DND-41 (cell line): ENCODE measurements around the gene SLC39A11.

ENCODE experiments used
- EZH2 ChIP-seq: IDR thresholded peaks from 3 replicates; pipeline ENCODE4 v1.6.1; 2012; ENCODE audit warnings: borderline replicate concordance, low read depth, mild to moderate bottlenecking, moderate library complexity, low read length, inconsistent platforms; ENCODE audit not compliant: severe bottlenecking
- TF ChIP-seq, protein P1 (sequence below): IDR thresholded peaks from 2 replicates; pipeline ENCODE4 v1.5.1; 2012; ENCODE audit warnings: borderline replicate concordance, low read length, moderate library complexity, mild to moderate bottlenecking; ENCODE audit not compliant: poor library complexity, severe bottlenecking; ENCODE audit errors: extremely low read depth

DNA sequence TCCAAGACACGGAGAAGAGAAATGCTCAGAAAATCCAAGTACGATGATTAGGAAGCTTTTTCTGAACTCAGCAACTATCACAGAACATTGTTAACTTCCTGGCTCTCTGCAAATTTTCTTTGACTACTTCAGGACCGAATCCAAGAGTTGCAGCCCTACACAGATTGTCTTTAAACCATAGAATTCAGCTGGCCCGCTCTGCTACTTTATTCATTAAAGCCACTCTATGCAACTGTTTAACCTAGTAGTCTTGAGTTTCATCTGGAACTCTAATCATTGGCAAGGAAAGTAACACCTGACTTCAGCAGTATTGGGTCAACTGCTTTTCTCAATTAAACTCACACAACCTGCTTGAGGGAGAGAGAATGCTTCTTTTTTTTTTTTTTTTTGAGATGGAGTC, 210.1 kb downstream of the SLC39A11 start:
- TF ChIP-seq, protein P1, sequence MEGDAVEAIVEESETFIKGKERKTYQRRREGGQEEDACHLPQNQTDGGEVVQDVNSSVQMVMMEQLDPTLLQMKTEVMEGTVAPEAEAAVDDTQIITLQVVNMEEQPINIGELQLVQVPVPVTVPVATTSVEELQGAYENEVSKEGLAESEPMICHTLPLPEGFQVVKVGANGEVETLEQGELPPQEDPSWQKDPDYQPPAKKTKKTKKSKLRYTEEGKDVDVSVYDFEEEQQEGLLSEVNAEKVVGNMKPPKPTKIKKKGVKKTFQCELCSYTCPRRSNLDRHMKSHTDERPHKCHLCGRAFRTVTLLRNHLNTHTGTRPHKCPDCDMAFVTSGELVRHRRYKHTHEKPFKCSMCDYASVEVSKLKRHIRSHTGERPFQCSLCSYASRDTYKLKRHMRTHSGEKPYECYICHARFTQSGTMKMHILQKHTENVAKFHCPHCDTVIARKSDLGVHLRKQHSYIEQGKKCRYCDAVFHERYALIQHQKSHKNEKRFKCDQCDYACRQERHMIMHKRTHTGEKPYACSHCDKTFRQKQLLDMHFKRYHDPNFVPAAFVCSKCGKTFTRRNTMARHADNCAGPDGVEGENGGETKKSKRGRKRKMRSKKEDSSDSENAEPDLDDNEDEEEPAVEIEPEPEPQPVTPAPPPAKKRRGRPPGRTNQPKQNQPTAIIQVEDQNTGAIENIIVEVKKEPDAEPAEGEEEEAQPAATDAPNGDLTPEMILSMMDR = no peak
- no peak for TF ChIP-seq EZH2
